GM21526 (cell line): Measurements from ENCODE around the gene KMT2B.
"Not testable (repeated sequence)": the region's sequence is repeated elsewhere in the genome, so short reads cannot be mapped to it uniquely, and the experiment has no call there.

ENCODE experiments used
- ATAC-seq: cut with Tn5 transposase; IDR thresholded peaks from one replicate; pipeline ENCODE4 v1.9.1; 2021; ENCODE audit warnings: moderate library complexity; ENCODE audit not compliant: unreplicated experiment, low FRiP score

KMT2B gene

DNA sequence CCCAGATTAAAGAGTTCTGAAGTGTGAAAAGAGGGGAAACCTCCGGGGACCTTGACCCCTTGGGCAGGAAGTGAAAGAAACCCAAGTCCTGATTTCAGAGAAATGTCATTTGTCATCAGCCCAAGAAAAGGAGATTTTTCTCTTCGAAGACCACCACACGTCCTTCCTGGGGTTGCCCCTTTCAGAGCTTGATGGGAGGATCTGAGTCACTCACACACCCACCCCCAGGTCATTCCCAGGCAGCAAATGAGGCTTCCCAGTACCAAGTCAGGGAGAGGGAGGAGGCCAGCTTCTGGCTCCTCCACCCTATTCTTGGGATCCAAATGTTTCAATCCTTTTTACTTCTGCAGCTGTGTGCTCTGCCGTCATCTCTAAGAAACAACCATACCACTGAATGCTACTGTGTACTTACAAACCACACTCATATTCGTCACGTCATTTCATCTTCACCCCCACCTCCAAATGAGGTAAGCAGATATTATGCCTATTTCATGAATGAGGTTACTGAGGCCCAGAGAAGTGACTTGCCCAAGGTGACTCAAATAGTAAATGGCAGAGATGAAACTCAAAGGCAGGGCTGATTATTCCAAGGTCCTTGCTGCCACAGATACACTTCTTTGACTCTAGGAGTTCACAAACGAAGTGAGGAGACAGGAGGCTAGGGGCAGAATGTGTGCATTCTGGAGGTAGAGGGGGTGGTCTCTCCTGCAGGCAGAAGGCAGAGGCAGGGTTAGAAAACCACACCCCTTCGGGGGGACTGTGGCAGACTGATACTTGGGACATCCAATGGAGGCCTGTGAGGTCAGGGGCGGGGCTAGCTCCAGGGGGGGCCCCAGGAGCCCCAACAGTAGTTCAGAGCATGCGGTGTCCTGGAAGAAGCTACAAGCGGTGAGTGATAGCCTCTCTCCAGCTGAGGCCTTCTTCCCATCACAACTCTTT is 5.0 kb upstream of the KMT2B start:
- ATAC-seq, result no peak

DNA sequence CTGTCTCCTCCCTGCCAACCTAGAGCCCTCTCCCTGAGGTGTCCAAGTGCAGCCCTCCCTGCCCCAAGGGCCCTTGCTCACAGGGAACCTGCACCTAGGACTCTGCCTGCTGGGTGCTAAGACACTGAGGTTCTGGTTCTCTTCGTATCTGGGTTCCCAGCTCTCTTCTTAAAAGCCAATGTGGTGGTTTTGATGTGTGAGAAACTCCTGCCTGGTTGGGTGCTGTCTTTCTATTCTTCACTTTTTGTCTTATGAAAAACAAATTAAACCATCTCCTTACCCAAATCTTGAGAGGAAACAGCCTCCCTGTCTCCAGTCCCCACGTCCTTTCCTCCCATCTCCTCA is 4.3 kb upstream of the KMT2B start:
- ATAC-seq, result no peak

DNA sequence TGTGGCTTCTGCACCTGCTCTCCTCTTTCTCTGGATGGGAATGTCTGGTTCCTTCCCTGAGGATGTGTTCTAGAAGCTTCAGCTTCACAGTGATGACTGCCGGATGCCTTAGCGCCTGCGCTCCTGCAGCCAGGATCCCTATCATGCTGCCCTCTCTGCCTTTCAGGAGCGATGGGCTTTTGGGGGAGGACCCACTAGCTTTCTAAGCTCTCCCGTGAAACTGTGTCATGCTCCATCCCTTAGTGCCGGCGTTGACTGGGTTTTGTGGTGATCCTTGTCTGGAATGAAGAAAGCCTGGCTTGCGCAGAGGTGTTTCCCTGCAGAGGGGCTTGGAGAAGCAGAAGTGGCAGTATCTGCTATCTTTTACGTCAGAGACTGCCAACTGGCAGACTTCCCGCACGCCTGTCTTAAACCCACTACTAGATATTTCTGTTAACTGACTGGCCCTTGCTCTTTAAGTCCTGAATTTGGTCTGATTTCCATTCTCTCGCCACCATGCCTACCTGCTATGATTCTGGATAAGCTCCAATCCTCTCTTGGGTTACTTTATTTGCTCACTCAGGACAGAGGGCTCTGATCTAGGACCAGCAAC is 3.8 kb upstream of the KMT2B start:
- no peak for ATAC-seq

DNA sequence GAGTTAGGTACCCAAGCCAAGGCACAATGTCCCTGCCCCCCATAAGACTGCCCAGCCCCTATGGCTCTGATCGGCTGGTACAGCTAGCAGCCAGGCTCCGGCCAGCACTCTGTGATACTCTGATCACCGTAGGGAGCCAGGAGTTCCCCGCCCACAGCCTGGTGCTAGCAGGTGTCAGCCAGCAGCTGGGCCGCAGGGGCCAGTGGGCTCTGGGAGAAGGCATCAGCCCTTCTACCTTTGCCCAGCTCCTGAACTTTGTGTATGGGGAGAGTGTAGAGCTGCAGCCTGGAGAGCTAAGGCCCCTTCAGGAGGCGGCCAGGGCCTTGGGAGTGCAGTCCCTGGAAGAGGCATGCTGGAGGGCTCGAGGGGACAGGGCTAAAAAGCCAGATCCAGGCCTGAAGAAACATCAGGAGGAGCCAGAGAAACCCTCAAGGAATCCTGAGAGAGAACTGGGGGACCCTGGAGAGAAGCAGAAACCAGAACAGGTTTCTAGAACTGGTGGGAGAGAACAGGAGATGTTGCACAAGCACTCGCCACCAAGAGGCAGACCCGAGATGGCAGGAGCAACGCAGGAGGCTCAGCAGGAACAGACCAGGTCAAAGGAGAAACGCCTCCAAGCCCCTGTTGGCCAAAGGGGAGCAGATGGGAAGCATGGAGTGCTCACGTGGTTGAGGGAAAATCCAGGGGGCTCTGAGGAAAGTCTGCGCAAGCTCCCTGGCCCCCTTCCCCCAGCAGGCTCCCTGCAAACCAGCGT is 3.0 kb upstream of the KMT2B start:
- no peak for ATAC-seq

DNA sequence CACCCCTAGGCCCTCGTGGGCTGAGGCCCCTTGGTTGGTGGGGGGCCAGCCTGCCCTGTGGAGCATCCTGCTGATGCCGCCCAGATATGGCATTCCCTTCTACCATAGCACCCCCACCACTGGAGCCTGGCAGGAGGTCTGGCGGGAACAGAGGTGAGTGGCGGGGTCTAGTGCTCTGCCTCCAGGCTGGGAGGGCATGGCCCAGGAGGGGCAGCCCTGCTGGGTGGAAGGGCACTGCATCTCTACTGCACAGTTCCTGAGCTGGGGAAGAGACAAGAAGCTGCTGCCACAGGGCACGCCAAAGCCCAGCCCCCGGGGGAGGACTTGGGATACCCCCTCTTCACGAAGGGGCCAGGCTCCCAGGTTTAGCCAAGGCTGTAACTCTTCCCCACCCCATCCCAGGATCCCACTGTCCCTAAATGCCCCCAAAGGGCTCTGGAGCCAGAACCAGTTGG is 2.4 kb upstream of the KMT2B start:
- no peak for ATAC-seq

DNA sequence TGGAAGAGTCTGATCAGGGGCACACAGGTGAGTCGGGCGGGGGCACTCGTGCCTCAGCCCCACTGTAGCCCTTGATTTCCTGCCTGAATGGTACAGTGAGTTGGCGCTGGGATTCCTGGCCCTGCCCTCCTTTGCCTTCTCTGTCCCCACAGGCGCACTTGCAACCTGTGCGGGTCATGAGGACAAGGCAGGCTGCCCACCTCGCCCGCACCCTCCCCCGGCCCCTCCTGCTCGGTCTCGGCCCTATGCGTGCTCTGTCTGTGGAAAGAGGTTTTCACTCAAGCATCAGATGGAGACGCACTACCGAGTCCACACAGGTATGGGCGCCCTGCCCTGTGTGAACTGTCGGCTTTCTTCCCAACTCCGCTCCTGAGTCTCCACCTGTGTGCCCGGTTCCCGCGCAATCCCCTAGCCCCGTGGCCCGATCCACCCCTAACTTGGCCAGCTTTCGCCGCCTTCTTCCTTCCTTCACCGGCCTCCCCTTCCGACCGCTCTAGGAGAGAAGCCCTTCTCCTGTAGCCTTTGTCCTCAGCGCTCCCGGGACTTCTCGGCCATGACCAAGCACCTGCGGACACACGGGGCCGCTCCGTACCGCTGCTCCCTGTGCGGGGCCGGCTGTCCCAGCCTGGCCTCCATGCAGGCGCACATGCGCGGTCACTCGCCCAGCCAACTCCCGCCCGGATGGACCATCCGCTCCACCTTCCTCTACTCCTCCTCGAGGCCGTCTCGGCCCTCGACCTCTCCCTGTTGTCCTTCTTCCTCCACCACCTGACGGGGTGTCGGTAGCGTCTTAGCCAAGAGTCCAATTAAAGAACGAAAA is 1.6 kb upstream of the KMT2B start:
- peak; percentile 10 for ATAC-seq

DNA sequence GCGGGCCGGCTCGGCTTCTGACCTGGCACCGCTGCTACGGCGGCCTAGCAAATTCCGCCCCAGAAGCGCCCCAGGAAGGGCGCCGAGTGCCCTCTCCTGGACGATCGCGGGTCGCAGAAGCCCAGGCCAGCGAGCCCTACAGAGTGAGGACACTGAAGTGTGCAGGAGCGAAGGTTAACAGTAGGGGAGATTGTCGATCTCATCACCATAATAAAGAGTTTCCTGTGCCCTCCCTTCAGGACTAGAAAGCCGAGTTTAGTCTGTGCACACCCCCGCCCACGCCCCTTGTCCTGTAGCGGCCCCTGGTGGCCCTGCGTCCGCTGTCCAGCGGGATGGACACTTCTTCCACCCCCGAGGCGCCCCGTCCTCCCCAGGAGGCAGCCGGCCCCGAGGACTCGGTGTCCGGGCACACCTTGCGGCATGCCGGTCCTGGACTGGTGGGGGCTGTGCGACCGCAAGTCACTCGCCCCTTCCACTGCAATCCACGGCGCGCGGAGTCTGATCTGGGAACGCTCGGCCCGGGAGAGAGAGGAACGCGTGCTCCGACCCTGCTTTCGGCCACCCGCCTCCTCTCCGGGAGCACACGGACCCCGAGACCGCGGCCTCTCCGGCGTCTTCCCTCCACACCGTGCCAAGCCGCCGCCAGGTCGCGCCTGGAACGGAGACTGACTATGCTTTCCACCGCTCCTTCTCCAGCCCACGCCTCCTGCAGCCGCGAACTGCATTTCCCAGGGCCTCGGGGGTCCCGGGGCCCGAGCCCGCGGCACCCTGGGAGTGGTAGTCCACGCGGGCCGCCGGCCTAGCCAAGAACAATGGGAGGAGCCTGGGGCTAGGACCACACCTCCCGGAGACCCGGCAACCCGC is 770 bp upstream of the KMT2B start:
- peak; percentile 39 for ATAC-seq

DNA sequence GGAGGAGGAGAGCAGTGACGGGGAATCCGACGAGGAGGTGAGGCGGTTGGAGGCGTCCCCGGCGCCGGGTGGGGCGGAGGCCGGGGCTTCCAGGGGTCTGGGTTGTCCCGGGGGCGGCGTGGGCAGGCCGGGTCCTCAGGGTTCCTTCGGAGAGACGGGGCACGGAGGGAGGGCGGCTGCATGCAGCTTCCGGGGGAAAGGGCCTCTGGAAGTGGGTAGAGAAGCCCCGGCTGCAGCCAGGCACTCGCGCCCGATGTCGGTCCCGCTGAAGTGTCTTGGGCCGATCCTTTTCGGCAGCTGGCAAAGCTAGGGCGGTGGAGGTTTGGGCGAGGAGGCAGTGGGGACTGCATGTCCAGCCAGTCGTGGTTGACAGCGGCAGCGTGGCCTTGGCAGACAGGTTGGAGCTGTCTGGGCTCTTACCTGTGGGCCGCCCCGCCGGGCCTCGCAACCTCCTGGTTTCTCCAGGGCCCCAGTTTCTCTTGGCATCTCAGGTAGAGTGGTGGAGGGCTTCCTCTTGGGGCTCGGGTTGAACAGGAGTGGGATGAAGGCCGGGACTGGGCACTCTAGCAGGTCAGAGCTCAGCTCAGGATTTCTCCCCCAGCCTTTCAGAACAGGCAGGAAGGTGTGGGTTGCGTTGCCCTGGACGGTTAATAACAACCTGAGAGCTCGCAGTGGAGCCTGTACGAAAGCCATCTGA is 690 bp downstream of the KMT2B start:
- ATAC-seq, result no peak

DNA sequence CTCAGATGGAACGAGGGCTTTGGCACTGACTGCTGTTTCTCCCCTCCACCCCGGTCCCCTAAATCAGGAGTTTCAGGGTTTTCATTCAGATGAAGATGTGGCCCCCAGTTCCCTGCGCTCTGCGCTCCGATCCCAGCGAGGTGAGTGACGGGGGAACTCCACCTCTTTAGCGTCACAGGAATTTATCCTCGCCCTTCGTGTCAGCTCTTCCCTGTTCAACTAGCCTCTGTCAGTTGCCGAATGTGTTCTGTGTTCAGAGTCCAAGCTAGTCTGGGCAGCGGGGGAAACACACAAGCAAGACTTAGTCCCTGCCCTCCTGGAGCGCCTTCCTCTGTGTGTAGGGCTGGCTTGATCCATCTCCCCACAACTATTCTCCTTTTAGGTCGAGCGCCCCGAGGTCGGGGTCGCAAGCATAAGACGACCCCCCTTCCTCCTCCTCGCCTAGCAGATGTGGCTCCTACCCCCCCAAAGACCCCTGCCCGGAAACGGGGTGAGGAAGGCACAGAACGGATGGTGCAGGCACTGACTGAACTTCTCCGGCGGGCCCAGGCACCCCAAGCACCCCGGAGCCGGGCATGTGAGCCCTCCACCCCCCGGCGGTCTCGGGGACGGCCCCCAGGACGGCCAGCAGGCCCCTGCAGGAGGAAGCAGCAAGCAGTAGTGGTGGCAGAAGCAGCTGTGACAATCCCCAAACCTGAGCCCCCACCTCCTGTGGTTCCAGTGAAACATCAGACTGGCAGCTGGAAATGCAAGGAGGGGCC is 1.8 kb downstream of the KMT2B start:
- ATAC-seq, result no peak

DNA sequence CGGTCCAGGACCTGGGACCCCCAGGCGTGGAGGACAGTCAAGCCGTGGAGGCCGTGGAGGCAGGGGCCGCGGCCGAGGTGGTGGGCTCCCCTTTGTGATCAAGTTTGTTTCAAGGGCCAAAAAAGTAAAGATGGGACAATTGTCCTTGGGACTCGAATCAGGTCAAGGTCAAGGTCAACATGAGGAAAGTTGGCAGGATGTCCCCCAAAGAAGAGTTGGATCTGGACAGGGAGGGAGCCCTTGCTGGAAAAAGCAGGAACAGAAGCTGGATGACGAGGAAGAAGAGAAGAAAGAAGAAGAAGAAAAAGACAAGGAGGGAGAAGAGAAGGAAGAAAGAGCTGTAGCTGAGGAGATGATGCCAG is 2.3 kb downstream of the KMT2B start:
- no peak for ATAC-seq

DNA sequence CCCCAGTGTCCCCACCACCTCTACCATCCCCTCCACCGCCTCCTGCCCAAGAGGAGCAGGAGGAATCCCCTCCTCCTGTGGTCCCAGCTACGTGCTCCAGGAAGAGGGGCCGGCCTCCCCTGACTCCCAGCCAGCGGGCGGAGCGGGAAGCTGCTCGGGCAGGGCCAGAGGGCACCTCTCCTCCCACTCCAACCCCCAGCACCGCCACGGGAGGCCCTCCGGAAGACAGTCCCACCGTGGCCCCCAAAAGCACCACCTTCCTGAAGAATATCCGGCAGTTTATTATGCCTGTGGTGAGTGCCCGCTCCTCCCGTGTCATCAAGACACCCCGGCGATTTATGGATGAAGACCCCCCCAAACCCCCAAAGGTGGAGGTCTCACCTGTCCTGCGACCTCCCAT is 2.8 kb downstream of the KMT2B start:
- ATAC-seq, result no peak

DNA sequence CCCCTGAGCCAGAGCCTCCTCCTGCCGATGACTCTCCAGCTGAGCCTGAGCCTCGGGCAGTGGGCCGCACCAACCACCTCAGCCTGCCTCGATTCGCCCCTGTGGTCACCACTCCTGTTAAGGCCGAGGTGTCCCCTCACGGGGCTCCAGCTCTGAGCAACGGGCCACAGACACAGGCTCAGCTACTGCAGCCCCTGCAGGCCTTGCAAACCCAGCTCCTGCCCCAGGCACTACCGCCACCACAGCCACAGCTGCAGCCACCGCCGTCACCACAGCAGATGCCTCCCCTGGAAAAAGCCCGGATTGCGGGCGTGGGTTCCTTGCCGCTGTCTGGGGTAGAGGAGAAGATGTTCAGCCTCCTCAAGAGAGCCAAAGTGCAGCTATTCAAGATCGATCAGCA is 3.6 kb downstream of the KMT2B start:
- ATAC-seq, result no peak

DNA sequence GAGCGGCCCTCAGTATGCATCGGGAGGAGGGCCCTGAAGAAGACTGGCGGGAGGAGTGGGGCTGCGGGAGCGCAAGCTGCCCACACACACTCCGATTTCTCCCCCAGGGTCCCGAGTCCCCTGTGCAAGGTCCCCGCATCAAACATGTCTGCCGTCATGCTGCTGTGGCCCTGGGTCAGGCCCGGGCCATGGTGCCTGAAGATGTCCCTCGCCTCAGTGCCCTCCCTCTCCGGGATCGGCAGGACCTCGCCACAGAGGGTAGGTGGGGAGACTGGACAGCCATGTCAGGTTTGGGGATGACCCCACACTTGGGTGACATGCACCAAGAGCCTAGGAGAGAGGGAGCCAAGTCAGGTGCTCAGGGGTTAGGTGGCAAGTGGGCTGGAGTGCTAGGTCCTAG is 4.7 kb downstream of the KMT2B start:
- ATAC-seq, result no peak

DNA sequence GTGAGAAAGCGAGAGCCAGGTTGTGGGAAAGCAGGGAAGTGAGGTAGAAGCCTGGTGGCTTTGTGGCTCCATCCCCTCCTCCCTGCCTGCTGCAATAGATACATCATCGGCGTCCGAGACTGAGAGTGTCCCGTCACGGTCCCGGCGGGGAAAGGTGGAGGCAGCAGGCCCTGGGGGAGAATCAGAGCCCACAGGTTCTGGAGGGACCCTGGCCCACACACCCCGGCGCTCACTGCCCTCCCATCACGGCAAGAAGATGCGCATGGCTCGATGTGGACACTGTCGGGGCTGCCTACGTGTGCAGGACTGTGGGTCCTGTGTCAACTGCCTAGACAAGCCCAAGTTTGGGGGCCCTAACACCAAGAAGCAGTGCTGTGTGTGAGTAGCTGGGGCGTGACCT is 5.1 kb downstream of the KMT2B start:
- no peak for ATAC-seq

DNA sequence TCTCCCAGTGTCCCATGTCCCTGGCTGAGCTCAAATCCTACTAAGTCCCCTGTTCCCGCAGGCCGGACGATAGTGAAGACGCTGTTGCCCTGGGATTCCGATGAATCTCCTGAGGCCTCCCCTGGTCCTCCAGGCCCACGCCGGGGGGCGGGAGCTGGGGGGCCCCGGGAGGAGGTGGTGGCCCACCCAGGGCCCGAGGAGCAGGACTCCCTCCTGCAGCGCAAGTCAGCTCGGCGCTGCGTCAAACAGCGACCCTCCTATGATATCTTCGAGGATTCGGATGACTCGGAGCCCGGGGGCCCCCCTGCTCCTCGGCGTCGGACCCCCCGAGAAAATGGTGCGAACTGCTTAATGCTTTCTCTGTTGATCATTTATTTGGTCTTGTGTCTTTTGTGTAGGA is 5.9 kb downstream of the KMT2B start:
- ATAC-seq, result no peak

DNA sequence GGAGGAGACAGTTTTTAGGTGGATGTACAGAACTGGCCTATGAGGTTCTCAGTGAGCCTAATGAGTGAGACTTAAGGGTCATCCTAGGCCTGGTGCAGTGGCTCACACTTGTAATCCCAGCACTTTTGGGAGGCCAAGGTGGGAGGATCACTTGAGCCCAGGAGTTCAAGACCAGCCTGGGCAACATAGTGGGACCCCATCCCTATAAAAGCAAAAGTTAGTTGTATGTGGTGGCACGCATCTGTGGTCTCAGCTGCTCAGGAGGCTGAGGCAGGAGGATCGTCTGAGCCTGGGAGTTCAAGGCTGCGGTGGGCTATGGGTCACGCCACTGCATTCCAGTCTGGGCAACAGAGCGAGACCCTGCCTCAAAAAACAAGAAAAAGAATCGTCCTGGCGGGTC is 6.3 kb downstream of the KMT2B start:
- not testable (repeated sequence) for ATAC-seq

DNA sequence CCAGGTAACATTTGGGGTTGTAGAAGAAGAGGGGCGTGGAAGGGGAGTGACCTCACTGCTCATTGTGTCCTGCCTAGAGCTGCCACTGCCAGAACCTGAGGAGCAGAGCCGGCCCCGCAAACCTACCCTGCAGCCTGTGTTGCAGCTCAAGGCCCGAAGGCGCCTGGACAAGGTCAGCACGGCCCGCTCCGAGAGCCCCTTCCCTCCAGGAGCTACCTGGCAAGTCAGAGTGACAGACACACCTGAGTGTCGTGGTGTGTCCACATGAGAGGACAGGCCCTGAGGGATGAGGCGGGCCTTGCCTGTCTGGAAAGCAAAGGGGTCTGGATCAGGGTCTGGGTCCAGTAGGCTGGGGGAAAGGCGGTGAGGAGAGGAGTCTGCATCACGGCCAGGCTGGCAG is 6.8 kb downstream of the KMT2B start:
- ATAC-seq, result no peak

DNA sequence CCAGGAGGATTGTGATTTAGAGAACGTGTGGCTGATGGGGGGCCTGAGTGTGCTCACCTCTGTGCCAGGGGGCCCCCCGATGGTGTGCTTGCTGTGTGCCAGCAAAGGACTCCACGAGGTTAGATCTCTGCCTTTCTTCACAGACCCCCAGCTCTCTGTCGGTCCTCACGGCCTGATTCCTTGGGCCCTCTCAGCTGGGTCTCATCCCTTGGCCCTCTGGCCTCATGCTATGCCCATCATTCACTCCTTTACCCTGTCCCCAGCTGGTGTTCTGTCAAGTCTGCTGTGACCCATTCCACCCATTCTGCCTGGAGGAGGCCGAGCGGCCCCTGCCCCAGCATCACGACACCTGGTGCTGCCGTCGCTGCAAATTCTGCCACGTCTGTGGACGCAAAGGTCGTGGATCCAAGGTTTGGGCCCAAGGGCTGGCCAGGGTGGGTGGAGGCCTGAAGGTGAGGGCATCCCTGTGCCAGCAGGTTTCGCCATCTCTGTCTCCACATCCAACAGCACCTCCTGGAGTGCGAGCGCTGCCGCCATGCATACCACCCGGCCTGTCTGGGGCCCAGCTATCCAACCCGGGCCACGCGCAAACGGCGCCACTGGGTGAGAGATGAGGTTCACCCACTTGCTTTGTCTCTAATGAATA is 7.5 kb downstream of the KMT2B start:
- ATAC-seq, result no peak
